ENCODE data around the gene TBX19. TPM values are rescaled to one million over a fixed set of nuclear protein-coding genes. Genes with fewer than 3 reads are reported as not detected.

The TBX19 gene
- total RNA-seq, 2 donors from 2014 or later = 2.2 to 2.5 TPM

DNA sequence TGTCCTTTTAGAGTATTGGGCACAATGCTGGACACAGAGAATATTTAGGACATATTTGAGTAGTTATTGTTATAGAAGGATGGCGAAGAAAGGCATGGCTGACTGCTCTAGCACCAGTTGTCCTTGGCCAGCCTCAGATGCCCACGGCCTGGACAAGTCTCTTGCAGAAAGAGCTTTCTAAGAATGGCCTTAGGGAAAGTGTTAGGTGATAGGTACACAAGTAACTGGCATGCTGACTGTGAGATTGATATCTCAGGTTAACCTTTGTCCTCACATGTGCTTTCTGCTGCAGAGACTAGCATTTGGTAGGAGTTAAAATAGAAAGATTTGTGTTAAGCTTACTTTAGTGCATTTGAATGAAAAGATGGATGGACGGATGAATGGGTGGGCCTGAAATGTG lies 44.7 kb upstream of the TBX19 start:
- 84 to 97% methylated on average over 3 of the region's 3 CpGs for WGBS, 2 experiments (ENCODE audit: insufficient coverage in 1 of 2, insufficient read length in 1 of 2)
- no peaks in the 10 kb centered on the region for H3K4me1 ChIP-seq (ENCODE audit: control insufficient read depth, insufficient read depth, low read length)
- no peak overlapping the region for H3K27ac Mint-ChIP-seq
- H3K4me1 Mint-ChIP-seq = peaks cover 6% of the 10 kb centered on the region
- TF ChIP-seq CTCF (conservative IDR thresholded peaks at IDR 0.05) = no peak
- DNase-seq = no peak
- no peak overlapping the region for H3K4me3 ChIP-seq (ENCODE audit: low read length)
- no peaks in the 10 kb centered on the region for H3K9me3 ChIP-seq (ENCODE audit: control insufficient read depth, low read length)
- H3K9ac ChIP-seq (ENCODE audit: extremely low read depth, low read length, poor library complexity, severe bottlenecking) = no peak overlapping the region
- no peak overlapping the region for H3K4me3 Mint-ChIP-seq
- H3K27ac ChIP-seq (ENCODE audit: low read depth, low read length) = no peak overlapping the region
- H3K27me3 Mint-ChIP-seq (ENCODE audit: insufficient read depth) = no peaks in the 10 kb centered on the region
- no peaks in the 10 kb centered on the region for H3K9me3 Mint-ChIP-seq
- H3K27me3 ChIP-seq (ENCODE audit: control insufficient read depth, insufficient read depth, low read length, poor library complexity, severe bottlenecking) = no peaks in the 10 kb centered on the region
- peaks cover 65% of the 10 kb centered on the region for H3K36me3 Mint-ChIP-seq (ENCODE audit: low read depth)
- peaks cover 76% of the 10 kb centered on the region for H3K36me3 ChIP-seq (ENCODE audit: control insufficient read depth, insufficient read depth, low read length)

DNA sequence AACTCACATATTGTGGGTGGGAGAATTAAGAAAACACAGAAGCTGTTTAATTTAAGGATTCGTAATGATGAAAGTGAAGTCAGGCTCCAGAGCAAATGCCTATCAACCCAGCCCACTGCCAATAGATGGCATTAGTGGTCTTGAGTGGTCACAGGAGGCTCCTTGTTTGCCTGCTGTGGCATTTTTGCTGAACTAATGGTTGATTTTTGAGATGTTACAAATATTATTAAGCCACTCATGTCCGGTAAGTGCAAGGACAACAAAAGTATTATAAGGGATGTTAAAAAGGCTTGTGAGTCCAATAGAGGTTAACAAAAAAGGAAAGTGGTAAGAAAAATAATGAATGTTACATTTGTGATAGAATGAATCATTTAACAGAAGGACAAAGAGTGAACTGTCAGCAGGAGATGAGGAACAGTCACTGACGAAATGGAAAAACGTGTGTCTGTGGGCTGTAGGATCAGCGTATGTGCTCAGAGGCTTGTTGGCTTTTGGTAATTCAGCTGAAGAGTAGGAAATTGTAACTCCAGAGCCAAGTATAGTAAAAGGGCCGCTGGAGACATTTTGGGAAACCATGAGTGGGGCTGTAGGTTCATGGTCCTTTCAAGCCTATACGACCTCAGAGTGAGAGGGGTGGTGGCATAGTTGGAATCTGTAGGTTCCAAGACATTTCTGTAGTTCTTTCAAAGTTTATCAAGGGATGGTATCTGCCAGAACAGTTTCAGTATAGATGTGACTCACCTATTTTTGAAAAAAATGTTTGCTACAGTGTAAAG lies 43.7 kb upstream of the TBX19 start:
- no peak for TF ChIP-seq CTCF (conservative IDR thresholded peaks at IDR 0.05)
- no peaks in the 10 kb centered on the region for H3K4me1 ChIP-seq (ENCODE audit: control insufficient read depth, insufficient read depth, low read length)
- H3K9me3 ChIP-seq (ENCODE audit: control insufficient read depth, low read length) = no peaks in the 10 kb centered on the region
- no peak overlapping the region for H3K4me3 ChIP-seq (ENCODE audit: low read length)
- no peak overlapping the region for H3K9ac ChIP-seq (ENCODE audit: extremely low read depth, low read length, poor library complexity, severe bottlenecking)
- no peaks in the 10 kb centered on the region for H3K9me3 Mint-ChIP-seq
- H3K27ac Mint-ChIP-seq = no peak overlapping the region
- no peaks in the 10 kb centered on the region for H3K27me3 ChIP-seq (ENCODE audit: control insufficient read depth, insufficient read depth, low read length, poor library complexity, severe bottlenecking)
- no peak overlapping the region for H3K4me3 Mint-ChIP-seq
- DNase-seq = no peak
- peaks cover 82% of the 10 kb centered on the region for H3K36me3 ChIP-seq (ENCODE audit: control insufficient read depth, insufficient read depth, low read length)
- WGBS, 2 experiments (ENCODE audit: insufficient coverage in 1 of 2, insufficient read length in 1 of 2) = 93 to 94% methylated on average over 7 of the region's 7 CpGs
- H3K36me3 Mint-ChIP-seq (ENCODE audit: low read depth) = peaks cover 71% of the 10 kb centered on the region
- peaks cover 4% of the 10 kb centered on the region for H3K4me1 Mint-ChIP-seq
- H3K27me3 Mint-ChIP-seq (ENCODE audit: insufficient read depth) = no peaks in the 10 kb centered on the region
- no peak overlapping the region for H3K27ac ChIP-seq (ENCODE audit: low read depth, low read length)

GRCh38 chr1:168243198-168243597 lies 37.5 kb upstream of the TBX19 start:
- Histone ChIP-seq H3K4me3 (ENCODE audit: low read length) (no peak overlapping the region), H3K36me3 (ENCODE audit: control insufficient read depth, insufficient read depth, low read length) (peaks cover 75% of the 10 kb centered on the region), H3K9ac (ENCODE audit: extremely low read depth, low read length, poor library complexity, severe bottlenecking) (no peak overlapping the region), H3K27ac (ENCODE audit: low read depth, low read length) (no peak overlapping the region), H3K4me1 (ENCODE audit: control insufficient read depth, insufficient read depth, low read length) (no peaks in the 10 kb centered on the region), H3K9me3 (ENCODE audit: control insufficient read depth, low read length) (no peaks in the 10 kb centered on the region), H3K27me3 (ENCODE audit: control insufficient read depth, insufficient read depth, low read length, poor library complexity, severe bottlenecking) (no peaks in the 10 kb centered on the region)
- 85% methylated on average over 2 of the region's 2 CpGs; no CpG with 5 or more reads in 1 of the 2 experiments for WGBS, 2 experiments (ENCODE audit: insufficient coverage in 1 of 2, insufficient read length in 1 of 2)
- Mint-ChIP-seq H3K4me3 (no peak overlapping the region), H3K27me3 (ENCODE audit: insufficient read depth) (no peaks in the 10 kb centered on the region), H3K27ac (no peak overlapping the region), H3K36me3 (ENCODE audit: low read depth) (peaks cover 83% of the 10 kb centered on the region), H3K4me1 (peaks cover 11% of the 10 kb centered on the region), H3K9me3 (no peaks in the 10 kb centered on the region)
- no peak for DNase-seq
- TF ChIP-seq CTCF (conservative IDR thresholded peaks at IDR 0.05) = no peak

Measured in endodermal cell (in vitro differentiated cells).